Suprapubic skin (tissue), 4 donors: Measurements from ENCODE around the gene EPB41L1.

ENCODE experiments used
- CTCF ChIP-seq, 2 donors: fragments of 200-600 bp in 1 of 2; fragments of 450-650 bp in 1 of 2; sonication (generic) in 1 of 2; IDR thresholded peaks; one replicate each; pipeline ENCODE4 v1.5.1; 2016 to 2019; ENCODE audit warnings: antibody characterized with exemption in 2 of 2, mild to moderate bottlenecking in 1 of 2, moderate library complexity in 1 of 2
- EP300 ChIP-seq: sonication (generic); formaldehyde crosslinking; IDR thresholded peaks from one replicate; pipeline ENCODE4 v1.6.1; 2017; ENCODE audit warnings: antibody characterized with exemption
- POLR2A ChIP-seq, 2 donors: fragments of 450-650 bp; IDR thresholded peaks; one replicate each; pipeline ENCODE4 v1.6.1; 2017; ENCODE audit warnings: antibody characterized with exemption in 2 of 2, mild to moderate bottlenecking in 2 of 2, moderate library complexity in 2 of 2
- POLR2AphosphoS5 ChIP-seq, 3 donors: sonication (generic); formaldehyde crosslinking; IDR thresholded peaks; one replicate each; pipeline ENCODE4 v1.6.1; 2017; ENCODE audit warnings: antibody characterized with exemption in 3 of 3

DNA sequence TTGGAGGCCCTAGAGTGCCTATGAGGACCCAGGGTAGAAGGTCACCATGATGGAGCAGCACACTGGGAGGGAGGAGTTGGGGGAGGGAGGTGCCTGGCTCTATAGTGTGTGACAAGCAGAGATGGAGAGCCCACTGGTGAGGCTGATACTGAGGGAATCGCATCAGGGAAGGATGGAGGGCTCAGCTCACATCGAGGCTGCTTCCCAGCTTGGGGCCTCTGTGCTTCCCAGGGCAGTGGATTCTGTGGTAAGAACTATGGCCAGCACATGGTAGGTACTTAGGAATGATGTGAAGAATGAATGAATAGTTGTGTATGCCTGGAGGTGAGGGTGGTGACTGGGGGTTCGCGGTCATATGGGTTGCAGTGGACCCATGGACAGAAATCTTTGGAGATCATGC lies 1.3 kb upstream of the EPB41L1 start:
- no peak for TF ChIP-seq POLR2A (IDR thresholded peaks at IDR 0.05)
- no peak for TF ChIP-seq CTCF (IDR thresholded peaks at IDR 0.05)
- no peak for TF ChIP-seq POLR2AphosphoS5 (IDR thresholded peaks at IDR 0.05)
- no peak for TF ChIP-seq EP300
